K562 (cell line): ENCODE results near the gene PAQR7. TPM values are rescaled to one million over a fixed set of nuclear protein-coding genes. Genes with fewer than 3 reads are reported as not detected.

Experiments
- CREB5 ChIP-seq: fragments of 250-450 bp; sonication (Bioruptor Pico); IDR thresholded peaks from 2 replicates; pipeline ENCODE4 v1.5.0; 2020; ENCODE audit warnings: mild to moderate bottlenecking
- DEAF1 ChIP-seq: fragments of 450-650 bp; formaldehyde crosslinking; IDR thresholded peaks from 2 replicates; pipeline ENCODE4 v1.4.0; 2020; ENCODE audit warnings: mild to moderate bottlenecking, moderate library complexity
- ESRRA ChIP-seq: fragments of 450-650 bp; IDR thresholded peaks from 2 replicates; pipeline ENCODE4 v1.6.1; 2014; ENCODE audit warnings: low read depth, mild to moderate bottlenecking, moderate library complexity, borderline replicate concordance
- HEY1 ChIP-seq: fragments of 250-450 bp; sonication (Bioruptor Pico); IDR thresholded peaks from 2 replicates; pipeline ENCODE4 v1.5.0; 2020; ENCODE audit warnings: mild to moderate bottlenecking, moderate library complexity, borderline replicate concordance
- HMG20B ChIP-seq: fragments of 250-450 bp; sonication (Bioruptor Pico); IDR thresholded peaks from 2 replicates; pipeline ENCODE4 v1.5.0; 2021; ENCODE audit warnings: mild to moderate bottlenecking
- ILF3 ChIP-seq: fragments of 450-650 bp; IDR thresholded peaks from 2 replicates; pipeline ENCODE4 v1.6.1; 2018; ENCODE audit warnings: antibody characterized with exemption, mild to moderate bottlenecking, moderate library complexity, borderline replicate concordance
- MXI1 ChIP-seq: IDR thresholded peaks from 2 replicates; pipeline ENCODE4 v1.6.1; 2011; ENCODE audit warnings: low read depth, mild to moderate bottlenecking, improper control_type of control experiment, low read length
- NCOA4 ChIP-seq: fragments of 450-650 bp; IDR thresholded peaks from 2 replicates; pipeline ENCODE4 v1.6.1; 2018; ENCODE audit warnings: mild to moderate bottlenecking; ENCODE audit not compliant: partially characterized antibody
- NFYB ChIP-seq: IDR thresholded peaks from 2 replicates; pipeline ENCODE4 v1.6.1; 2011; ENCODE audit warnings: mild to moderate bottlenecking, moderate library complexity; ENCODE audit not compliant: insufficient read length; ENCODE audit errors: extremely low read depth
- RBM14 ChIP-seq: fragments of 200-400 bp; formaldehyde crosslinking; IDR thresholded peaks from 2 replicates; pipeline ENCODE4 v1.6.1; 2018; ENCODE audit warnings: low read depth, mild to moderate bottlenecking, low read length, moderate library complexity, borderline replicate concordance; ENCODE audit not compliant: insufficient read depth
- ZBTB8A ChIP-seq: fragments of 450-650 bp; IDR thresholded peaks from 2 replicates; pipeline ENCODE4 v1.6.1; 2018; ENCODE audit warnings: mild to moderate bottlenecking, moderate library complexity; ENCODE audit not compliant: partially characterized antibody
- ZFP30 ChIP-seq: fragments of 250-450 bp; sonication (Bioruptor Pico); IDR thresholded peaks from 2 replicates; pipeline ENCODE4 v1.8.0; 2022; ENCODE audit warnings: moderate library complexity, mild to moderate bottlenecking, inconsistent platforms, borderline replicate concordance
- ZZZ3 ChIP-seq: fragments of 450-650 bp; IDR thresholded peaks from 2 replicates; pipeline ENCODE4 v1.6.1; 2016; ENCODE audit warnings: antibody characterized with exemption, mild to moderate bottlenecking, moderate library complexity
- polyA plus RNA-seq, 8 experiments: library from polyadenylated mRNA; depleted of rRNA in 4 of 8; stranded (reverse) in 5 of 8; unstranded in 3 of 8; fragments of >200 nt; fragmentation: Nextera tagmentation in 2 of 8; fragmentation: Illumina TruSeq in 1 of 8; extraction: Ambion mirVana in 2 of 8; extraction: Trizol in 1 of 8; gene quantifications; 2 replicates each; pipeline versions ENCODE4 v1.2.1 to v1.2.3, GENCODE V29; 2011 to 2014; ENCODE audit warnings: inconsistent platforms in 1 of 8, missing spikeins in 1 of 8
- total RNA-seq, 7 experiments: library from RNA; depleted of rRNA in 6 of 7; stranded (reverse); fragments of >200 nt in 6 of 7; fragmentation: Illumina TruSeq in 2 of 7; extraction: Trizol in 2 of 7; gene quantifications; 2 replicates each; pipeline versions ENCODE4 v1.2.1 to v1.2.3, GENCODE V29; 2011 to 2021; ENCODE audit warnings: low replicate concordance in 1 of 7
- TF ChIP-seq, protein P1 (sequence below): fragments of 450-650 bp; formaldehyde crosslinking; IDR thresholded peaks from 2 replicates; pipeline ENCODE4 v1.4.0; 2020; ENCODE audit warnings: mild to moderate bottlenecking
- TF ChIP-seq, protein P2 (sequence below): fragments of 450-650 bp; formaldehyde crosslinking; IDR thresholded peaks from 2 replicates; pipeline ENCODE4 v1.4.0; 2020; ENCODE audit warnings: mild to moderate bottlenecking, moderate library complexity
- TF ChIP-seq, protein P3 (sequence below): fragments of 250-450 bp; sonication (Bioruptor Pico); IDR thresholded peaks from 2 replicates; pipeline ENCODE4 v1.8.0; 2021; ENCODE audit warnings: borderline replicate concordance, mild to moderate bottlenecking, moderate library complexity; ENCODE audit not compliant: poor library complexity, severe bottlenecking

PAQR7 gene
- total and polyA plus RNA-seq, 9 of the 15 experiments (the other 6 are each of a cell fraction or from before 2014, with no cell fraction given), result 1.1 to 5.2 (median 2.6) TPM

DNA sequence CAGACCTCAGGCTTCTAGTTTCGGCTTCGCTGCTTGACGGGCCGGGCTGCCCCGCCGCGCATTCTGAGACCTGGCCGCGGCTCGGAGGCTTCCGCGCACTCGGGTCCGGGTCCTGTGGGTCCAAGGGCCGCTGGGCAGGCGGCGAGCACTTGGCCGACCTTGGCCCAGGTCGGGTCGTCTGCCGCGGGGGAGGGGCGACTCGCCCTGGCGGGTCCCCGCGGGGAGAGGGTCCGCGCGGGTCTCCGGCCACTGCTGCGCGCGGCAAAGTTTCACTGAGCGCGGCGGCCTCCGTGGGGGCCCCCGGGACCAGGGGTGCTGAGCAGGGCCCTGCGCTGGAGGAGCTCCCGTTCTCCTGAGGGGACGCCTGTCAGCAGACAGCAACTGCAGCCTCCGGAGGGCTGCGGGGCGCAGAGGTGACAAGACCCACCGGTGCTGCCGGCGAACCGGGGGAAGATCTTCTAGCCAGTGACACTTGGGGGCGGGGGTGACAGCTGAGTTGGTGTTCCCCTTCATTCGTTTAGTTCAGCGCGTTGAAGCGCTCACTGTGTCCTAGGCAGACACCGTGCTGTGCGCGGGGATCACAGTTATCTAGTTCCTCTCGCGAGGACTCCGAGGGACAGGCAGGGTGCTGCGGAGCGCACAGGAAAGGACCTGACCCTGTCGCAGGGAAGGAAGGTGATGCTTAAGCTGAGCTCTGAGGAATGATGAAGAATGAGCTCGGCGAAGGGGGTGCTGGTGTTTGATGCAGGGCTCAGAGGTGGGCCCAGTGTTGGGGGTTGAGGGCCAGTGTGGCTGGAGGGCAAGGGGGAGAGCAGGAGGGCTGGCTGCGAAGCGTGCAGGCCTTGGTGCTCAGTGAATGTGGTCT is 55.0 kb downstream of the PAQR7 start (continued):
- TF ChIP-seq, protein P1, sequence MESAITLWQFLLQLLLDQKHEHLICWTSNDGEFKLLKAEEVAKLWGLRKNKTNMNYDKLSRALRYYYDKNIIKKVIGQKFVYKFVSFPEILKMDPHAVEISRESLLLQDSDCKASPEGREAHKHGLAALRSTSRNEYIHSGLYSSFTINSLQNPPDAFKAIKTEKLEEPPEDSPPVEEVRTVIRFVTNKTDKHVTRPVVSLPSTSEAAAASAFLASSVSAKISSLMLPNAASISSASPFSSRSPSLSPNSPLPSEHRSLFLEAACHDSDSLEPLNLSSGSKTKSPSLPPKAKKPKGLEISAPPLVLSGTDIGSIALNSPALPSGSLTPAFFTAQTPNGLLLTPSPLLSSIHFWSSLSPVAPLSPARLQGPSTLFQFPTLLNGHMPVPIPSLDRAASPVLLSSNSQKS (CRISPR knock-in tag), result no peak
- TF ChIP-seq NCOA4, result no peak
- no peak for TF ChIP-seq ZBTB8A
- TF ChIP-seq ZFP30, result no peak
- TF ChIP-seq HMG20B (CRISPR knock-in tag), result no peak
- TF ChIP-seq HEY1 (CRISPR knock-in tag), result no peak
- no peak for TF ChIP-seq ZZZ3
- TF ChIP-seq, protein P2, sequence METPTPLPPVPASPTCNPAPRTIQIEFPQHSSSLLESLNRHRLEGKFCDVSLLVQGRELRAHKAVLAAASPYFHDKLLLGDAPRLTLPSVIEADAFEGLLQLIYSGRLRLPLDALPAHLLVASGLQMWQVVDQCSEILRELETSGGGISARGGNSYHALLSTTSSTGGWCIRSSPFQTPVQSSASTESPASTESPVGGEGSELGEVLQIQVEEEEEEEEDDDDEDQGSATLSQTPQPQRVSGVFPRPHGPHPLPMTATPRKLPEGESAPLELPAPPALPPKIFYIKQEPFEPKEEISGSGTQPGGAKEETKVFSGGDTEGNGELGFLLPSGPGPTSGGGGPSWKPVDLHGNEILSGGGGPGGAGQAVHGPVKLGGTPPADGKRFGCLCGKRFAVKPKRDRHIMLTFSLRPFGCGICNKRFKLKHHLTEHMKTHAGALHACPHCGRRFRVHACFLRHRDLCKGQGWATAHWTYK (CRISPR knock-in tag), result no peak; the same call in 1 of the 2 replicates
- TF ChIP-seq CREB5, result no peak
- no peak for TF ChIP-seq ESRRA
- TF ChIP-seq NFYB, result no peak
- TF ChIP-seq MXI1, result no peak
- no peak for TF ChIP-seq DEAF1 (CRISPR knock-in tag)
- peak; percentile 62; the same call in 1 of the 2 replicates for TF ChIP-seq ILF3
- TF ChIP-seq, protein P3, sequence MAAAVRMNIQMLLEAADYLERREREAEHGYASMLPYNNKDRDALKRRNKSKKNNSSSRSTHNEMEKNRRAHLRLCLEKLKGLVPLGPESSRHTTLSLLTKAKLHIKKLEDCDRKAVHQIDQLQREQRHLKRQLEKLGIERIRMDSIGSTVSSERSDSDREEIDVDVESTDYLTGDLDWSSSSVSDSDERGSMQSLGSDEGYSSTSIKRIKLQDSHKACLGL (CRISPR knock-in tag), result no peak
- peak; percentile 99 for TF ChIP-seq RBM14
